ENCODE results near the gene HCFC1R1.

Gene HCFC1R1

DNA sequence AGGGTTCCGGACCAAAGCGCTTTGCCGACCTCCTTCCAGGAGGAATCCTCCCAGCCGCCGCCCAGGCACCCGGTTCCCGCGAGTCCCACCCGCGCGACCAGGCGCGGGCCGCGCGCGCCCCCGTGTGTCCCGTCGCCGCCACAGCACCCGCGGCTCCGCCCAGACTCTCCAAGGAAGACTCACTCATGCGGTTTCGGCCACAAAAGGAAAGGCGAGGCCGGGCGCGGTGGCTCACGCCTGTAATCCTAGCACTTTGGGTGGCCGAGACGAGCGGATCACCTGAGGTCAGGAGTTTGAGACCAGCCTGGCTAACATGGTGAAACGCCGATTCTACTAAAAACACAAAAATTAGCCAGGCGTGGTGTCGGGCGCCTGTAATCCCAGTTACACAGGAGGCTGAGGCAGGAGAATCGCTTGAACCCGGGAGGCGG, 40.0 kb downstream of the HCFC1R1 start:
- TF ChIP-seq POLR2A (IDR thresholded peaks at IDR 0.05; ENCODE audit: extremely low read depth, insufficient read length), result no peak
- peak; percentile 47; the same call in 1 of the 2 replicates for TF ChIP-seq MYC (IDR thresholded peaks at IDR 0.05; ENCODE audit: low read depth, low read length)
- TF ChIP-seq, protein P1, sequence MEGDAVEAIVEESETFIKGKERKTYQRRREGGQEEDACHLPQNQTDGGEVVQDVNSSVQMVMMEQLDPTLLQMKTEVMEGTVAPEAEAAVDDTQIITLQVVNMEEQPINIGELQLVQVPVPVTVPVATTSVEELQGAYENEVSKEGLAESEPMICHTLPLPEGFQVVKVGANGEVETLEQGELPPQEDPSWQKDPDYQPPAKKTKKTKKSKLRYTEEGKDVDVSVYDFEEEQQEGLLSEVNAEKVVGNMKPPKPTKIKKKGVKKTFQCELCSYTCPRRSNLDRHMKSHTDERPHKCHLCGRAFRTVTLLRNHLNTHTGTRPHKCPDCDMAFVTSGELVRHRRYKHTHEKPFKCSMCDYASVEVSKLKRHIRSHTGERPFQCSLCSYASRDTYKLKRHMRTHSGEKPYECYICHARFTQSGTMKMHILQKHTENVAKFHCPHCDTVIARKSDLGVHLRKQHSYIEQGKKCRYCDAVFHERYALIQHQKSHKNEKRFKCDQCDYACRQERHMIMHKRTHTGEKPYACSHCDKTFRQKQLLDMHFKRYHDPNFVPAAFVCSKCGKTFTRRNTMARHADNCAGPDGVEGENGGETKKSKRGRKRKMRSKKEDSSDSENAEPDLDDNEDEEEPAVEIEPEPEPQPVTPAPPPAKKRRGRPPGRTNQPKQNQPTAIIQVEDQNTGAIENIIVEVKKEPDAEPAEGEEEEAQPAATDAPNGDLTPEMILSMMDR (IDR thresholded peaks at IDR 0.05; ENCODE audit: low read depth, low read length), result peak; percentile 60
- TF ChIP-seq, protein P2, sequence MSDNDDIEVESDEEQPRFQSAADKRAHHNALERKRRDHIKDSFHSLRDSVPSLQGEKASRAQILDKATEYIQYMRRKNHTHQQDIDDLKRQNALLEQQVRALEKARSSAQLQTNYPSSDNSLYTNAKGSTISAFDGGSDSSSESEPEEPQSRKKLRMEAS (IDR thresholded peaks at IDR 0.05; ENCODE audit: low read depth, low read length), result no peak; the same call in 1 of the 2 replicates
- peak; percentile 81 for DNase-seq (ENCODE audit: low read depth)
- no peak overlapping the region for H3K4me3 ChIP-seq (ENCODE audit: low read depth, low read length)

DNA sequence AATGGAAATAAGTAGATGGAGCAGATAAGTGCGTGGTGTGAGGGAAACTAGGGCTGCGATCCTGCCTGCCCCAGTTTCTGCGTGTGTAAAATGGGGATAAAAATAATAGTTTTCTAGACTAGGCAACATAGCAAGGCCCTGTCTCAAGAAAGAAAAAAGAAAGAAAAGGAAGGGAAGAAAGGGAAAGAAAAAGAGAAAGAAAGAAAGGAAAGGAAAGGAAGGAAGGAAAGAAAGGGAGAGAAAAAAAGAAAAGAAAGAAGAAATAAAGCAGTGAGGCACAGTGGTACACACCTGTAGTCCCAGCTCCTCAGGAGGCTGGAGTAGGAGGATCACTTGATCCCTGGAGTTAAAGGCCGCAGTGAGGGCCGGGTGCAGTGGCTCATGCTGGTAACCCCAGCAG, 41.3 kb downstream of the HCFC1R1 start:
- H3K4me3 ChIP-seq (ENCODE audit: low read depth, low read length), result no peak overlapping the region
- TF ChIP-seq POLR2A (IDR thresholded peaks at IDR 0.05; ENCODE audit: extremely low read depth, insufficient read length) (no peak), MYC (IDR thresholded peaks at IDR 0.05; ENCODE audit: low read depth, low read length) (no peak)
- TF ChIP-seq, protein P1 (IDR thresholded peaks at IDR 0.05; ENCODE audit: low read depth, low read length), result no peak
- TF ChIP-seq, protein P2 (IDR thresholded peaks at IDR 0.05; ENCODE audit: low read depth, low read length), result no peak

DNA sequence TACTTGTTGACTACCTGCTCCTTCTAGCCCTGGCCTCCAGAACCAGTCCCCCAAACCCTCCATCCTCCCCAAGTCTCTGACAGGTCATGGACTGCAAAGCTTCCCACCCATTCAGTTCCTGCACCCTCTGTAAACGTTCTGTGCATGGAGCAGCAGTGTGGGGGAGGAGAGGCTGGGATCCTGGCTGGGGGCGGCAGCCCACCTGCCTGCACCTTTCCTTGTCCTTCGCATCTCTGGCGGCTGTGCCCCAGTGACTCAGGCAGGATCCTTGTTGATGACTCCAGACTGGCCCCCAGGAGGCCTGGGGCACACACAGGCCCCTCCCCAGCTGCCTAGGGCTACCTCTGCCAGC, 41.9 kb downstream of the HCFC1R1 start:
- no peak overlapping the region for H3K4me3 ChIP-seq (ENCODE audit: low read depth, low read length)
- no peak for TF ChIP-seq POLR2A (IDR thresholded peaks at IDR 0.05; ENCODE audit: extremely low read depth, insufficient read length)
- TF ChIP-seq, protein P2 (IDR thresholded peaks at IDR 0.05; ENCODE audit: low read depth, low read length), result no peak
- TF ChIP-seq MYC (IDR thresholded peaks at IDR 0.05; ENCODE audit: low read depth, low read length), result no peak
- TF ChIP-seq, protein P1 (IDR thresholded peaks at IDR 0.05; ENCODE audit: low read depth, low read length), result no peak
- DNase-seq (ENCODE audit: low read depth), result no peak

More for the DNA sequence above, 41.3 kb downstream of the HCFC1R1 start:
- DNase-seq (ENCODE audit: low read depth), result no peak

DNA sequence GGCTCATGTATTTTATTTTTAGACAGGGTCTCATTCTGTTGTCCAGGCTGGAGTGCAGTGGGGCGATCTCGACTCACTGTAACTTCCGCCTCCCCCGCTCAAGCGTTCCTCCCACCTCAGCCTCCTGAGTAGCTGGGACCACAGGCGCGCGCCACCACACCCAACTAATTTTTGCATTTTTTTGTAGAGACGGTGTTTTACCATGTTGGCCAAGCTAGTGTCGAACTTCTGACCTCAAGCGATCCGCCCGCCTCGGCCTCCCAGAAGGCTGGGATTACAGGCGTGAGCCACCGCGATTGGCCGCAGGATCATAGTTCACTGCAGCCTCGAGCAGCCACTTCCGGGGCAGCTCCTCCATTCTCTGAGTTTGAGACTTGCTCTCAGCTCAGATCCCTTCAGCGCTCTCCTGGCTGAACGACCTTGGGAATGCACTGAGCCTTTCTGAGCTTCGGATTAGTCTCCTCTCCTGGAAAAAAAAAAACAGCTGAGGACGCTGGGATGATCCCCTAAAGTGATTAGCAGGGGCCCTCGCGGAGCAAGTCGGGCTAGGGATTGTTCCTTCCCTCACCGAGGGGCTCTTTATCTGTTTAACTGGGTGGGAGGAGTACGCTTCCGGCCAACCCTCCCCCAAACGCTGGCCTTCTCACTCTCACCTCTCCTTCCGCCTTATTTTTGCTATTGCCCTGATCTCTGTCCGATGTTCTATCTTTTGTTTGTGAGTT, 42.4 kb downstream of the HCFC1R1 start:
- H3K4me3 ChIP-seq (ENCODE audit: low read depth, low read length), result peak overlapping the region; percentile 69
- no peak for DNase-seq (ENCODE audit: low read depth)
- TF ChIP-seq, protein P2 (IDR thresholded peaks at IDR 0.05; ENCODE audit: low read depth, low read length), result no peak
- TF ChIP-seq POLR2A (IDR thresholded peaks at IDR 0.05; ENCODE audit: extremely low read depth, insufficient read length) (no peak), MYC (IDR thresholded peaks at IDR 0.05; ENCODE audit: low read depth, low read length) (no peak)
- TF ChIP-seq, protein P1 (IDR thresholded peaks at IDR 0.05; ENCODE audit: low read depth, low read length), result no peak

DNA sequence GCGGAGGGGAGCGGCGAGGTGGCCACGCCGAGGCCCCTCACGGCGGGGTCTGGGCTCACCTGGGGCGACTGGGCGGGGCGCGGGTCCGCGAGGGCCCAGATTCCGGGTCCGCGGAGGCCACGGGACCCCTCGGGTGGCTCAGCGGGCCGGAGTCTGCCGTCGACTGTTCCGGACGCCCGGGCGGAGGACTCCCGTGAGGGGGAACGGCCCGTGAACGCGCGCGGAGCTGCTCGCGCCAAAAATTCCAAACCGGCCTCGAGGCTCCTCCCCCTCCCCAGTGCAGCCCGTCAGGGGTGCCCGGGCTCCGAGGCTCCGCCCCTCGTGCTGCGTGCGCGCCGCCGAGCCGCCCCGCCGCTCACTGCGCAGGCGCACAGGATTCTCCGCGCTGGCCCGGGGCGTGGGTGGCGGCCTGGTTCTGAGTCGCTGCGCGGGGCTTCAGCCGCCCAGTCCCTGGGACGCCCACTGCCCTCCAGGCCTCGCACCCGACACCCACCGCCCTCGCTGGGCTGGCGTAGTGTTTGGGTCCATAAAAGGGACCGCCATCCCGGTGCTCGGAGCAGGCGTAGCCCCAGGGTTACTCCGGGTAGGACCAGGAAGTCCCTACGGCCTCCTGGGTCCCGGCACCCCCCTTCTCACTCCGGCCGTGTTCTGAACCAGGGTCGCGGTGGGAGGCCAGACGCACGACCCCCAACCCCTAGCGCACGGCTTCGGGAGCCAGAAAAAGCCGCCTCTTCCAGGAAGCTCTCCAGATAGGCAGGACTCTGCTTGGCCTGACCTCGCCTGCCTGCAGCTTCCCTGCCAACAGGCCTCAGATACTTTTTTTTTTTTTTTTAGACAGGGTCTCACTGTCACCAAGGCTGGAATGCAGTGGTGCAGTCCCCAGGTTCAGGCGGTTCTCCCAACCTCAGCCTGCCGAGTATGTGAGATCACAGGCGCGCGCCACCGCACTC, 43.2 kb downstream of the HCFC1R1 start, which contains the start of gene PKMYT1:
PKMYT1 (minus strand) TSS at position 220 of the 950 bp plus-strand sequence. CDS start 789 bp downstream, outside the sequence.
- 0 out of 2 replicates have a peak, but pooled peaks have one; percentile 58 for TF ChIP-seq MYC (IDR thresholded peaks at IDR 0.05; ENCODE audit: low read depth, low read length)
- TF ChIP-seq, protein P2 (IDR thresholded peaks at IDR 0.05; ENCODE audit: low read depth, low read length), result peak; percentile 60; the same call in 1 of the 2 replicates
- TF ChIP-seq, protein P1 (IDR thresholded peaks at IDR 0.05; ENCODE audit: low read depth, low read length), result no peak
- TF ChIP-seq POLR2A (IDR thresholded peaks at IDR 0.05; ENCODE audit: extremely low read depth, insufficient read length), result peak; percentile 98
- DNase-seq (ENCODE audit: low read depth), result peak; percentile 88
- H3K4me3 ChIP-seq (ENCODE audit: low read depth, low read length), result peak within 1 kb of the TSS; percentile 71

All from NB4 (cell line).